Pons (tissue), 1 donor: ENCODE results near the gene TIMELESS.
"Not testable (repeated sequence)": the region's sequence is repeated elsewhere in the genome, so short reads cannot be mapped to it uniquely, and the experiment has no call there.

Source experiments
- DNase-seq: peaks from one replicate; pipeline ENCODE4 v3.0.0-alpha.2; 2016; ENCODE audit warnings: low spot score

Gene TIMELESS

GRCh38 chr12:56462565-56462964 lies 13.3 kb upstream of the TIMELESS start:
- no peak for DNase-seq

GRCh38 chr12:56461235-56462159 lies 12.3 kb upstream of the TIMELESS start:
- no peak for DNase-seq

- no peak for DNase-seq
Measured at GRCh38 chr12:56457817-56458216, 8.6 kb upstream of the TIMELESS start.

GRCh38 chr12:56454557-56454956 lies 5.3 kb upstream of the TIMELESS start, which contains the start of gene MIP:
Gene MIP, minus strand, starts transcription at chr12:56454657. Its CDS starts 44 bp downstream, at chr12:56454613.
- no peak for DNase-seq

- no peak for DNase-seq
Measured at GRCh38 chr12:56451147-56451546, 1.9 kb upstream of the TIMELESS start.

GRCh38 chr12:56450241-56450640 lies 1.0 kb upstream of the TIMELESS start:
- no peak for DNase-seq

- DNase-seq: no peak
Measured at GRCh38 chr12:56449622-56449984, 377 bp upstream of the TIMELESS start.

- not testable (repeated sequence) for DNase-seq
Measured at GRCh38 chr12:56443208-56443607, 6.0 kb downstream of the TIMELESS start.

GRCh38 chr12:56437430-56438176 lies 11.6 kb downstream of the TIMELESS start:
- DNase-seq: no peak

GRCh38 chr12:56434828-56435227 lies 14.4 kb downstream of the TIMELESS start:
- DNase-seq: no peak

- no peak for DNase-seq
Measured at GRCh38 chr12:56431850-56432249, 17.4 kb downstream of the TIMELESS start.

GRCh38 chr12:56431288-56431687 lies 17.9 kb downstream of the TIMELESS start:
- no peak for DNase-seq

- no peak for DNase-seq
Measured at GRCh38 chr12:56425940-56426438, 23.2 kb downstream of the TIMELESS start.

GRCh38 chr12:56425193-56425592 lies 24.0 kb downstream of the TIMELESS start:
- DNase-seq: no peak

GRCh38 chr12:56420411-56420810 lies 28.8 kb downstream of the TIMELESS start:
- no peak for DNase-seq

- DNase-seq: no peak
Measured at GRCh38 chr12:56417739-56418138, 31.5 kb downstream of the TIMELESS start.

GRCh38 chr12:56414401-56414800 lies 34.8 kb downstream of the TIMELESS start:
- no peak for DNase-seq

GRCh38 chr12:56413392-56413791 lies 35.8 kb downstream of the TIMELESS start:
- no peak for DNase-seq

GRCh38 chr12:56411781-56412639 lies 37.2 kb downstream of the TIMELESS start:
- DNase-seq: no peak

GRCh38 chr12:56410768-56411167 lies 38.5 kb downstream of the TIMELESS start:
- DNase-seq: no peak

- DNase-seq: no peak
Measured at GRCh38 chr12:56408799-56409417, 40.3 kb downstream of the TIMELESS start.
